ENCODE results near the gene ZNF407.

- no peak for TF ChIP-seq CTCF (IDR thresholded peaks at IDR 0.05; ENCODE audit: insufficient read depth, low read length)
- no peak for TF ChIP-seq GABPA (IDR thresholded peaks at IDR 0.05; ENCODE audit: low read depth)
- no peak for TF ChIP-seq REST (IDR thresholded peaks at IDR 0.05; ENCODE audit: insufficient replicate concordance, low read depth)
- TF ChIP-seq POLR2AphosphoS5 (IDR thresholded peaks at IDR 0.05; ENCODE audit: low read depth), result no peak
- TF ChIP-seq SPI1 (IDR thresholded peaks at IDR 0.05; ENCODE audit: borderline replicate concordance, low read depth), result no peak
Measured at GRCh38 chr18:74976331-74976909, 378.8 kb downstream of the ZNF407 start.
